Natural killer cell (primary cell): Measurements from ENCODE around the gene FARS2. TPM values are rescaled to one million over a fixed set of nuclear protein-coding genes. Genes with fewer than 3 reads are reported as not detected.
"Not testable (repeated sequence)": the region's sequence is repeated elsewhere in the genome, so short reads cannot be mapped to it uniquely, and the experiment has no call there.

Source experiments
- ATAC-seq, 3 donors: fragments of 150-1000 bp in 2 of 3; fragments of 200-7000 bp in 1 of 3; cut with Tn5 transposase; 1 replicate in 1 of 3; 2 replicates in 2 of 3; pipeline ENCODE4 v1.10.0; 2021; ENCODE audit warnings: mild to moderate bottlenecking in 2 of 3, moderate library complexity in 2 of 3
- DNase-seq, 2 donors: peaks; one replicate each; pipeline versions ENCODE4 v3.0.0 to v3.0.0-alpha.2; 2013 to 2021; ENCODE audit warnings: mixed read lengths in 1 of 2
- H3K27ac ChIP-seq: one replicate; pipeline ENCODE4 v1.5.1; 2013; ENCODE audit warnings: mild to moderate bottlenecking, low read length
- H3K27me3 ChIP-seq: one replicate; pipeline ENCODE4 v1.6.1; 2013; ENCODE audit warnings: low read length; ENCODE audit not compliant: control insufficient read depth, insufficient read depth
- H3K36me3 ChIP-seq: one replicate; pipeline ENCODE4 v1.6.1; 2013; ENCODE audit warnings: low read length; ENCODE audit not compliant: control insufficient read depth, insufficient read depth
- H3K4me1 ChIP-seq: one replicate; pipeline ENCODE4 v1.6.1; 2013; ENCODE audit warnings: low read length; ENCODE audit not compliant: control insufficient read depth, insufficient read depth
- H3K4me3 ChIP-seq: one replicate; pipeline ENCODE4 v1.5.1; 2013; ENCODE audit warnings: low read length
- H3K9me3 ChIP-seq: one replicate; pipeline ENCODE4 v1.6.1; 2013; ENCODE audit warnings: low read length; ENCODE audit not compliant: control insufficient read depth, insufficient read depth
- H3K27ac Mint-ChIP-seq, 2 donors: one replicate each; pipeline ENCODE4 v1.8.0; 2022; ENCODE audit warnings: mild to moderate bottlenecking in 2 of 2, mixed read lengths in 2 of 2, moderate library complexity in 1 of 2
- H3K27me3 Mint-ChIP-seq, 2 donors: one replicate each; pipeline ENCODE4 v1.8.0; 2022; ENCODE audit warnings: low read depth in 2 of 2, mixed read lengths in 2 of 2
- H3K36me3 Mint-ChIP-seq: one replicate; pipeline ENCODE4 v1.8.0; 2022; ENCODE audit warnings: mixed read lengths
- H3K4me1 Mint-ChIP-seq, 2 donors: one replicate each; pipeline ENCODE4 v1.8.0; 2022; ENCODE audit warnings: mixed read lengths in 2 of 2
- H3K4me3 Mint-ChIP-seq: one replicate; pipeline ENCODE4 v1.8.0; 2022; ENCODE audit warnings: mild to moderate bottlenecking, moderate library complexity, mixed read lengths
- H3K9me3 Mint-ChIP-seq, 2 donors: one replicate each; pipeline ENCODE4 v1.8.0; 2022; ENCODE audit warnings: mixed read lengths in 2 of 2
- WGBS: methylation state at CpG from one replicate; pipeline ENCODE4 v1.1.7; 2013; ENCODE audit warnings: missing lambda C conversion rate; ENCODE audit not compliant: insufficient coverage; 5-methylcytosine and 5-hydroxymethylcytosine counted together
- intact Hi-C: fragments of 100-400 bp; cut with micrococcal nuclease; formaldehyde crosslinking; loops from one replicate; pipeline ENCODE4 v1.14.2; 2022
- total RNA-seq, 4 donors: library from RNA; stranded (reverse); fragments of 120-200 nt in 1 of 4; gene quantifications; one replicate each; pipeline versions ENCODE4 v1.2.3 to v1.2.4, GENCODE V29; 2013 to 2022
- TF ChIP-seq, protein P1 (sequence below): fragments of 200-600 bp; IDR thresholded peaks from one replicate; pipeline ENCODE4 v1.8.0; 2022; ENCODE audit warnings: antibody characterized with exemption

Gene FARS2
- total RNA-seq, 3 donors from 2014 or later (not counting 1 experiment from before 2014, with no cell fraction given), result 15.3 to 24.8 (median 22.7) TPM

DNA sequence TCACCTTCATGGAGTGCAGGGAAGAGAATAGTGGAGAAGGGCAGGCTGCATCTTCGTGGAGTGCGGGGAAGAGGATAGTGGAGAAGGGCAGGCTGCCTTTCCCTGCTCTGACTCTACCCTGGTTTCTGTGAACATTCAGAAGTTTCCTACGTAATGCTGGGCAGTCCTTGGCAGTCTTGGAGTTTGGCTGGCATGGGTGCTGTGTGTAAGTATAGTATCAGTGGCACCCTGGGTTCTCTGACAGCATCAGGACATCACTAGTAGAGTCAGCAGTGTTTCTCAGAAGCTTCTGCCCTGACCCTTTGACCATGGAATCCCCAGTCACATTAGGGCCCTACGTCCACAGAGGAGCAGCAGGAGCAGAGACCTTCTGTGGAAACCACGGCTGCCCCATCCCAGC is 392.5 kb downstream of the FARS2 start:
- DNase-seq (no peak), ATAC-seq (no peak)
- Mint-ChIP-seq H3K9me3 (no peaks in the 10 kb centered on the region), H3K36me3 (no peaks in the 10 kb centered on the region), H3K27me3 (no peaks in the 10 kb centered on the region), H3K4me3 (no peak overlapping the region), H3K4me1 (no peaks in the 10 kb centered on the region), H3K27ac (no peak overlapping the region)
- H3K9me3 ChIP-seq, result no peaks in the 10 kb centered on the region
- intact Hi-C loops, result no loop called here
- TF ChIP-seq, protein P1, sequence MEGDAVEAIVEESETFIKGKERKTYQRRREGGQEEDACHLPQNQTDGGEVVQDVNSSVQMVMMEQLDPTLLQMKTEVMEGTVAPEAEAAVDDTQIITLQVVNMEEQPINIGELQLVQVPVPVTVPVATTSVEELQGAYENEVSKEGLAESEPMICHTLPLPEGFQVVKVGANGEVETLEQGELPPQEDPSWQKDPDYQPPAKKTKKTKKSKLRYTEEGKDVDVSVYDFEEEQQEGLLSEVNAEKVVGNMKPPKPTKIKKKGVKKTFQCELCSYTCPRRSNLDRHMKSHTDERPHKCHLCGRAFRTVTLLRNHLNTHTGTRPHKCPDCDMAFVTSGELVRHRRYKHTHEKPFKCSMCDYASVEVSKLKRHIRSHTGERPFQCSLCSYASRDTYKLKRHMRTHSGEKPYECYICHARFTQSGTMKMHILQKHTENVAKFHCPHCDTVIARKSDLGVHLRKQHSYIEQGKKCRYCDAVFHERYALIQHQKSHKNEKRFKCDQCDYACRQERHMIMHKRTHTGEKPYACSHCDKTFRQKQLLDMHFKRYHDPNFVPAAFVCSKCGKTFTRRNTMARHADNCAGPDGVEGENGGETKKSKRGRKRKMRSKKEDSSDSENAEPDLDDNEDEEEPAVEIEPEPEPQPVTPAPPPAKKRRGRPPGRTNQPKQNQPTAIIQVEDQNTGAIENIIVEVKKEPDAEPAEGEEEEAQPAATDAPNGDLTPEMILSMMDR, result no peak
- no peak overlapping the region for H3K27ac ChIP-seq
- no peaks in the 10 kb centered on the region for H3K27me3 ChIP-seq
- no peaks in the 10 kb centered on the region for H3K36me3 ChIP-seq
- no peaks in the 10 kb centered on the region for H3K4me1 ChIP-seq
- no peak overlapping the region for H3K4me3 ChIP-seq
- 100% methylated on average over 5 of the region's 5 CpGs for WGBS

DNA sequence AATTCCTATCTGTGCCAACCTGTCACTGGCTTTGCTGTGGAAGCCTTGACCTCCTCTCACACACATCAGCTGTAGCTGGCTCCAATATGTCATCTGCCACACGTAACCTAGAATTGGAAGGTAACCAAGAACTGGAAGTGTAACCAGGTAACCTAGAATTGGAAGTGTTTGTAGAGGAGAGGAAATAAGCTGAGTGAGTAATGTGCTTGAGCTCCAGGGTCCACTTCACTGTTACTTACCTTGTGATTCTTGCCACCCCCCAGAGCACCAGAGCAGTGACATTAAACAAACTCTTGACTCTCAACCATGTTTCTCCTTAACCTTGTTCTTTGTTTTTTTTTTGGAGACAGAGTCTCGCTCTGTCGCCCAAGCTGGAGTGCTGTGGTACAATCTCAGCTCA is 394.9 kb downstream of the FARS2 start:
- H3K4me3 ChIP-seq, result no peak overlapping the region
- Mint-ChIP-seq H3K27me3 (peaks cover 0 to 6% of the 10 kb centered on the region in 2 donors), H3K36me3 (no peaks in the 10 kb centered on the region), H3K9me3 (peaks cover 0 to 2% of the 10 kb centered on the region in 2 donors), H3K4me1 (peaks cover 0 to 9% of the 10 kb centered on the region in 2 donors), H3K27ac (no peak overlapping the region), H3K4me3 (no peak overlapping the region)
- H3K9me3 ChIP-seq, result no peaks in the 10 kb centered on the region
- intact Hi-C loops, result no loop called here
- no peaks in the 10 kb centered on the region for H3K4me1 ChIP-seq
- DNase-seq (no peak), ATAC-seq (no peak)
- TF ChIP-seq, protein P1, result no peak
- H3K27me3 ChIP-seq, result no peaks in the 10 kb centered on the region
- H3K27ac ChIP-seq, result no peak overlapping the region
- 100% methylated on average over 3 of the region's 3 CpGs for WGBS
- H3K36me3 ChIP-seq, result no peaks in the 10 kb centered on the region

DNA sequence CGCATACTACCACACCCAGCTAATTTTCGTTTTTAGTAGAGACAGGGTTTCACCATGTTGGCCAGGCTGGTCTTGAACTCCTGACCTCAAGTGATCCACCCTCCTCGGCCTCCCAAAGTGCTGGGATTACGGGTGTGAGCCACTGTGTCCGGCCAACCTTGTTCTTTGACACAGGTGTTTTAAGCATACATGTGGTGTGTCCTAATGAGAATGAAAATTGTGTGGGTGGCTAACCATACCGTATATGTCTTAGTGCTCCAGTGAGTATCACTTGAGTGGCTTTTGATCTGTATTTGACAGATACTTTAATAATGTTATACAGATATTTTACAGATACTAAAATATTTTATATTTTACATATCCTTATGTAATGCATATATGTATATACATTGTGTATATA is 395.4 kb downstream of the FARS2 start:
- H3K27me3 ChIP-seq, H3K4me1 ChIP-seq, H3K36me3 ChIP-seq, H3K4me3 Mint-ChIP-seq, H3K27me3 Mint-ChIP-seq, H3K9me3 Mint-ChIP-seq, H3K4me3 ChIP-seq, DNase-seq, ATAC-seq, H3K27ac ChIP-seq, intact Hi-C loops, H3K27ac Mint-ChIP-seq, H3K9me3 ChIP-seq, H3K36me3 Mint-ChIP-seq: not testable (repeated sequence)
- H3K4me1 Mint-ChIP-seq, result peaks cover 0 to 14% of the 10 kb centered on the region in 2 donors
- WGBS, result 96% methylated on average over 5 of the region's 6 CpGs

DNA sequence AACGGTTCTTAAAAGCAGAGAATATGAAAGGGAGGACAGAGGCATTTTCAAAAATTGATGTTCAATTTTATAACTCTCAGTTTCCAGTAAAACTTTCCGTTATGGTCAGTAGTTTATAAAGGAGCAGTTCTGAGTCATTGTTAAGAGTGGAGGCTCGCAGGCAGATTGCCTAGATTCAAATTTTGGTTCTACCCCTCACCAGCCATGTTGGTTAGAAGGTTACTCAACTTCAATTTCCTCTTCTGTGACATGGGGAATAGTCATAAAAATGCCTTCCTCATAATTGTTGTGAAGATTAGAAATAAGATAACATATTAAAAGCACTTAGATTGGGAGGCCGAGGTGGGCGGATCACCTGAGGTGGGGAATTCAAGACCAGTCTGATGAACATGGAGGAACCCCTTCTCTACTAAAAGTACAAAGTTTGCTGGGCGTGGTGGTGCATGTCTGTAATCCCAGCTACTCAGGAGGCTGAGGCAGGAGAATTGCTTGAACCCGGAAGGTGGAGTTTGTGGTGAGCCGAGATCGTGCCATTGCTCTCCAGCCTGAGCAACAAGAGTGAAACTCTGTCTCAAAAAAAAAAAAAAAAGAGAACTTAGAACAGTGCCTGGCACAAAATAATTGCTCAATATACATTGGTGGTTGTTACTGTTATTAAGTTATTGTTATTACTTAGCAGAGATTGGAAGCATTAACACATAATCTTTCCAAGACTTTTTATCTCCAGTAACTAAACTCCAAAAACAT is 396.5 kb downstream of the FARS2 start:
- intact Hi-C loops, result no loop called here
- peaks cover 0 to 2% of the 10 kb centered on the region in 2 donors for H3K9me3 Mint-ChIP-seq
- Histone ChIP-seq H3K27ac (no peak overlapping the region), H3K9me3 (no peaks in the 10 kb centered on the region), H3K36me3 (no peaks in the 10 kb centered on the region), H3K27me3 (no peaks in the 10 kb centered on the region), H3K4me1 (no peaks in the 10 kb centered on the region), H3K4me3 (no peak overlapping the region)
- H3K36me3 Mint-ChIP-seq, result no peaks in the 10 kb centered on the region
- no peak overlapping the region for H3K4me3 Mint-ChIP-seq
- ATAC-seq (no peak), DNase-seq (no peak)
- TF ChIP-seq, protein P1, result no peak
- no peak overlapping the region for H3K27ac Mint-ChIP-seq
- peaks cover 0 to 6% of the 10 kb centered on the region in 2 donors for H3K27me3 Mint-ChIP-seq
- 94% methylated on average over 9 of the region's 9 CpGs for WGBS
- H3K4me1 Mint-ChIP-seq, result peaks cover 0 to 14% of the 10 kb centered on the region in 2 donors
